Liver (tissue), 9 donors: ENCODE data around the gene NQO2. TPM values are rescaled to one million over a fixed set of nuclear protein-coding genes. Genes with fewer than 3 reads are reported as not detected.
A peak's percentile ranks its signal among the peaks of the same experiment; 100 is the strongest.

ENCODE experiments used
- DNase-seq: peaks from one replicate; pipeline ENCODE4 v3.0.0-alpha.2; 2017; ENCODE audit warnings: low spot score
- H3K27ac ChIP-seq, 2 donors: one replicate each; pipeline ENCODE4 v1.7.0; 2013; ENCODE audit warnings: inconsistent platforms in 2 of 2, low read length in 2 of 2, control low read depth in 1 of 2, low read depth in 1 of 2, mild to moderate bottlenecking in 1 of 2
- H3K27me3 ChIP-seq, 4 donors: one replicate each; pipeline versions ENCODE4 v1.6.1 to v1.7.0; 2013; ENCODE audit warnings: low read length in 3 of 4, inconsistent platforms in 1 of 4, mild to moderate bottlenecking in 1 of 4, moderate library complexity in 1 of 4; ENCODE audit not compliant: control insufficient read depth in 4 of 4, insufficient read depth in 4 of 4
- H3K36me3 ChIP-seq, 4 donors: one replicate each; pipeline versions ENCODE4 v1.6.1 to v1.7.0; 2013; ENCODE audit warnings: low read length in 3 of 4, mild to moderate bottlenecking in 3 of 4, low read depth in 1 of 4, moderate library complexity in 1 of 4; ENCODE audit not compliant: control insufficient read depth in 4 of 4, insufficient read depth in 3 of 4
- H3K4me1 ChIP-seq, 4 donors: one replicate each; pipeline versions ENCODE4 v1.6.1 to v1.7.0; 2013; ENCODE audit warnings: low read length in 3 of 4, mild to moderate bottlenecking in 3 of 4, moderate library complexity in 1 of 4; ENCODE audit not compliant: control insufficient read depth in 4 of 4, insufficient read depth in 4 of 4
- H3K4me3 ChIP-seq, 3 donors: one replicate each; pipeline versions ENCODE4 v1.6.1 to v1.7.0; 2013; ENCODE audit warnings: low read length in 3 of 3, control low read depth in 1 of 3, low read depth in 1 of 3, mild to moderate bottlenecking in 1 of 3
- H3K9ac ChIP-seq, 2 donors: one replicate each; pipeline ENCODE4 v1.7.0; 2013; ENCODE audit warnings: low read length in 2 of 2, mild to moderate bottlenecking in 2 of 2, moderate library complexity in 2 of 2, control low read depth in 1 of 2, low read depth in 1 of 2
- H3K9me3 ChIP-seq, 4 donors: one replicate each; pipeline versions ENCODE4 v1.6.1 to v1.7.0; 2013; ENCODE audit warnings: low read length in 3 of 4; ENCODE audit not compliant: control insufficient read depth in 4 of 4
- ATF3 ChIP-seq: IDR thresholded peaks from 2 replicates; pipeline ENCODE4 v1.6.1; 2016; ENCODE audit warnings: antibody characterized with exemption
- CTCF ChIP-seq: fragments of 150-350 bp; IDR thresholded peaks from 2 replicates; pipeline ENCODE4 v1.5.1; 2017; ENCODE audit warnings: improper control_type of control experiment, low read depth, low read length; ENCODE audit not compliant: missing input control
- EGR1 ChIP-seq, 2 donors: IDR thresholded peaks; 2 replicates each; pipeline ENCODE4 v1.6.1; 2016 to 2018; ENCODE audit warnings: antibody characterized with exemption in 2 of 2, low read depth in 2 of 2
- FOXA1 ChIP-seq: IDR thresholded peaks from 2 replicates; pipeline ENCODE4 v1.6.1; 2016; ENCODE audit warnings: antibody characterized with exemption
- FOXA2 ChIP-seq: IDR thresholded peaks from 2 replicates; pipeline ENCODE4 v1.6.1; 2016; ENCODE audit warnings: antibody characterized with exemption
- GABPA ChIP-seq, 2 donors: IDR thresholded peaks in 1 of 2; conservative IDR thresholded peaks in 1 of 2; 2 replicates each; pipeline ENCODE4 v1.6.1; 2016; ENCODE audit warnings: antibody characterized with exemption in 2 of 2, mild to moderate bottlenecking in 1 of 2, moderate library complexity in 1 of 2
- HNF4A ChIP-seq, 2 donors: conservative IDR thresholded peaks; 2 replicates each; pipeline ENCODE4 v1.6.1; 2016; ENCODE audit warnings: antibody characterized with exemption in 2 of 2, mild to moderate bottlenecking in 2 of 2
- HNF4G ChIP-seq: IDR thresholded peaks from 2 replicates; pipeline ENCODE4 v1.6.1; 2016; ENCODE audit warnings: antibody characterized with exemption
- JUND ChIP-seq, 2 donors: IDR thresholded peaks; 2 replicates each; pipeline ENCODE4 v1.6.1; 2016; ENCODE audit warnings: antibody characterized with exemption in 2 of 2
- MAX ChIP-seq: IDR thresholded peaks from 2 replicates; pipeline ENCODE4 v1.6.1; 2016; ENCODE audit warnings: antibody characterized with exemption
- NR2F2 ChIP-seq: IDR thresholded peaks from 2 replicates; pipeline ENCODE4 v1.6.1; 2016; ENCODE audit warnings: antibody characterized with exemption
- RAD21 ChIP-seq, 2 donors: IDR thresholded peaks; 2 replicates each; pipeline ENCODE4 v1.6.1; 2016; ENCODE audit warnings: antibody characterized with exemption in 2 of 2, mild to moderate bottlenecking in 2 of 2
- REST ChIP-seq: IDR thresholded peaks from 2 replicates; pipeline ENCODE4 v1.6.1; 2016; ENCODE audit warnings: antibody characterized with exemption, mild to moderate bottlenecking
- SP1 ChIP-seq: IDR thresholded peaks from 2 replicates; pipeline ENCODE4 v1.6.1; 2018; ENCODE audit warnings: antibody characterized with exemption, mild to moderate bottlenecking
- TAF1 ChIP-seq: conservative IDR thresholded peaks from 2 replicates; pipeline ENCODE4 v1.6.1; 2016; ENCODE audit warnings: antibody characterized with exemption, mild to moderate bottlenecking
- YY1 ChIP-seq: IDR thresholded peaks from 2 replicates; pipeline ENCODE4 v1.6.1; 2016; ENCODE audit warnings: antibody characterized with exemption, mild to moderate bottlenecking
- ZBTB33 ChIP-seq: IDR thresholded peaks from 2 replicates; pipeline ENCODE4 v1.6.1; 2016; ENCODE audit warnings: antibody characterized with exemption
- WGBS: extraction: QIAGEN DNeasy Blood & Tissue Kit; methylation state at CpG from one replicate; pipeline ENCODE4 v1.1.7; 2013; 5-methylcytosine and 5-hydroxymethylcytosine counted together
- polyA plus RNA-seq, 2 donors: library from polyadenylated mRNA; stranded (reverse) in 1 of 2; unstranded in 1 of 2; fragments of 200-250 nt in 1 of 2; fragments of >200 nt in 1 of 2; fragmentation: Nextera tagmentation in 1 of 2; extraction: Ambion mirVana in 1 of 2; gene quantifications; one replicate each; pipeline versions ENCODE4 v1.2.1 to v1.2.3, GENCODE V29; 2013 to 2015
- total RNA-seq, 2 donors: library from RNA; depleted of rRNA; stranded (reverse); fragments of >200 nt; gene quantifications; one replicate each; pipeline ENCODE4 v1.2.3, GENCODE V29; 2014
- donor health status: healthy.
- donor health status: healthy.
- donor health status: healthy.
- donor health status: healthy.
- donor health status: healthy.

The NQO2 gene
- total and polyA plus RNA-seq, 4 donors = 11.5 to 127 (median 92.7) TPM

- Histone ChIP-seq H3K27me3 (no peaks in the 10 kb centered on the region), H3K4me1 (peaks cover 3 to 9% (median 6%) of the 10 kb centered on the region in 4 donors), H3K27ac (peak overlapping the region; percentile 94 to 100), H3K4me3 (peak overlapping the region; percentile 63 to 97 (median 73)), H3K9me3 (no peaks in the 10 kb centered on the region), H3K9ac (peak overlapping the region; percentile 34 to 100), H3K36me3 (no peaks in the 10 kb centered on the region)
- peak; percentile 70 for DNase-seq
- WGBS = 1% methylated on average over 19 of the region's 19 CpGs
- TF ChIP-seq FOXA1 (no peak), HNF4A (conservative IDR thresholded peaks at IDR 0.05) (no peak), FOXA2 (no peak), ZBTB33 (no peak), GABPA (IDR thresholded peaks at IDR 0.05 in 1 of 2, conservative IDR thresholded peaks at IDR 0.05 in 1 of 2) (no peak), NR2F2 (no peak), MAX (no peak), SP1 (no peak), TAF1 (no peak), ATF3 (no peak), RAD21 (IDR thresholded peaks at IDR 0.05) (no peak), EGR1 (IDR thresholded peaks at IDR 0.05; ENCODE audit: low read depth in 2 of 2) (no peak), REST (no peak), JUND (IDR thresholded peaks at IDR 0.05) (no peak), HNF4G (no peak), CTCF (no peak), YY1 (no peak)
Observed at GRCh38 chr6:2990248-2990931, 9.3 kb upstream of the NQO2 start.
